Immature natural killer cell (primary cell): ENCODE results near the gene TOMT. TPM values are rescaled to one million over a fixed set of nuclear protein-coding genes. Genes with fewer than 3 reads are reported as not detected.
A peak's percentile ranks its signal among the peaks of the same experiment; 100 is the strongest.
"Not testable (repeated sequence)": the region's sequence is repeated elsewhere in the genome, so short reads cannot be mapped to it uniquely, and the experiment has no call there.

Experiments used
- DNase-seq, 3 donors: peaks; one replicate each; pipeline ENCODE4 v3.0.0; 2022; ENCODE audit warnings: mixed read lengths in 1 of 3
- H3K27ac Mint-ChIP-seq, 6 donors: one replicate each; pipeline ENCODE4 v1.8.0; 2020; ENCODE audit warnings: mixed read lengths in 6 of 6, mild to moderate bottlenecking in 5 of 6, inconsistent platforms in 4 of 6, moderate library complexity in 3 of 6
- H3K27me3 Mint-ChIP-seq, 3 donors: one replicate each; pipeline ENCODE4 v1.8.0; 2020 to 2021; ENCODE audit warnings: low read depth in 3 of 3, mild to moderate bottlenecking in 3 of 3, mixed read lengths in 3 of 3, moderate library complexity in 3 of 3, inconsistent platforms in 1 of 3
- H3K36me3 Mint-ChIP-seq, 3 donors: one replicate each; pipeline ENCODE4 v1.8.0; 2020; ENCODE audit warnings: mixed read lengths in 3 of 3, inconsistent platforms in 2 of 3, mild to moderate bottlenecking in 2 of 3
- H3K4me1 Mint-ChIP-seq, 2 donors: one replicate each; pipeline ENCODE4 v1.8.0; 2020; ENCODE audit warnings: inconsistent platforms in 2 of 2, mild to moderate bottlenecking in 2 of 2, mixed read lengths in 2 of 2, moderate library complexity in 1 of 2
- H3K4me3 Mint-ChIP-seq, 5 donors: one replicate each; pipeline ENCODE4 v1.8.0; 2020; ENCODE audit warnings: mild to moderate bottlenecking in 5 of 5, mixed read lengths in 5 of 5, inconsistent platforms in 3 of 5, moderate library complexity in 3 of 5
- H3K9me3 Mint-ChIP-seq, 6 donors: one replicate each; pipeline ENCODE4 v1.8.0; 2020; ENCODE audit warnings: mild to moderate bottlenecking in 6 of 6, mixed read lengths in 6 of 6, inconsistent platforms in 4 of 6, moderate library complexity in 3 of 6
- polyA plus RNA-seq, 3 donors: library from polyadenylated mRNA; unstranded; fragments of 300-500 nt; fragmentation: Illumina TruSeq; gene quantifications; one replicate each; pipeline ENCODE4 v1.2.3, GENCODE V29; 2021

Gene TOMT
- polyA plus RNA-seq, 3 donors from 2014 or later: not detected

- Mint-ChIP-seq H3K36me3 (peaks cover 0 to 3% (median 0%) of the 10 kb centered on the region in 3 donors), H3K4me3 (no peak overlapping the region), H3K4me1 (no peaks in the 10 kb centered on the region), H3K9me3 (no peaks in the 10 kb centered on the region), H3K27ac (no peak overlapping the region), H3K27me3 (peaks cover 0 to 20% (median 2%) of the 10 kb centered on the region in 3 donors)
- no peak for DNase-seq
Observed at GRCh38 chr11:72120930-72121329, 15.2 kb downstream of the TOMT start.

- H3K4me1 Mint-ChIP-seq: no peaks in the 10 kb centered on the region
- peaks cover 0 to 3% (median under 1%) of the 10 kb centered on the region in 3 donors for H3K36me3 Mint-ChIP-seq
- DNase-seq: no peak
- no peak overlapping the region for H3K4me3 Mint-ChIP-seq
- peaks cover 0 to under 1% (median 0%) of the 10 kb centered on the region in 6 donors for H3K9me3 Mint-ChIP-seq
- H3K27me3 Mint-ChIP-seq: peaks cover 0 to 17% (median 0%) of the 10 kb centered on the region in 3 donors
- H3K27ac Mint-ChIP-seq: no peak overlapping the region
Observed at GRCh38 chr11:72122607-72123006, 16.9 kb downstream of the TOMT start.

GRCh38 chr11:72123117-72123653 is 17.5 kb downstream of the TOMT start:
- no peak for DNase-seq
- H3K4me1 Mint-ChIP-seq: no peaks in the 10 kb centered on the region
- H3K36me3 Mint-ChIP-seq: peaks cover 0 to 4% (median 3%) of the 10 kb centered on the region in 3 donors
- no peak overlapping the region for H3K27ac Mint-ChIP-seq
- H3K9me3 Mint-ChIP-seq: peaks cover 0 to 4% (median 0%) of the 10 kb centered on the region in 6 donors
- H3K4me3 Mint-ChIP-seq: no peak overlapping the region
- H3K27me3 Mint-ChIP-seq: peaks cover 0 to 16% (median 0%) of the 10 kb centered on the region in 3 donors

- Mint-ChIP-seq H3K36me3 (peaks cover 5 to 9% (median 9%) of the 10 kb centered on the region in 3 donors), H3K4me1 (no peaks in the 10 kb centered on the region), H3K4me3 (no peak overlapping the region), H3K27me3 (peaks cover under 1 to 11% (median 2%) of the 10 kb centered on the region in 3 donors), H3K27ac (no peak overlapping the region), H3K9me3 (peaks cover 0 to 10% (median 3%) of the 10 kb centered on the region in 6 donors)
- DNase-seq: no peak
Observed at GRCh38 chr11:72124046-72124445, 18.3 kb downstream of the TOMT start.

- no peaks in the 10 kb centered on the region for H3K4me1 Mint-ChIP-seq
- no peak overlapping the region for H3K27ac Mint-ChIP-seq
- H3K4me3 Mint-ChIP-seq: no peak overlapping the region
- peaks cover 7 to 9% (median 9%) of the 10 kb centered on the region in 3 donors for H3K36me3 Mint-ChIP-seq
- H3K9me3 Mint-ChIP-seq: peaks cover 0 to 12% (median 4%) of the 10 kb centered on the region in 6 donors
- no peak for DNase-seq
- peaks cover 2 to 6% (median 4%) of the 10 kb centered on the region in 3 donors for H3K27me3 Mint-ChIP-seq
Observed at GRCh38 chr11:72125956-72126355, 20.2 kb downstream of the TOMT start.

- peaks cover 2 to 6% (median 4%) of the 10 kb centered on the region in 3 donors for H3K27me3 Mint-ChIP-seq
Observed at GRCh38 chr11:72127923-72128322, 22.2 kb downstream of the TOMT start.

GRCh38 chr11:72129381-72129780 is 23.7 kb downstream of the TOMT start:
- H3K27ac Mint-ChIP-seq: peak overlapping the region in 1 of 6 donors; percentile 31
- H3K4me1 Mint-ChIP-seq: no peaks in the 10 kb centered on the region

More at GRCh38 chr11:72127923-72128322, 22.2 kb downstream of the TOMT start:
- Mint-ChIP-seq H3K4me3 (no peak overlapping the region), H3K4me1 (no peaks in the 10 kb centered on the region), H3K36me3 (peaks cover 7 to 9% (median 7%) of the 10 kb centered on the region in 3 donors), H3K27ac (no peak overlapping the region), H3K9me3 (peaks cover 0 to 12% (median 4%) of the 10 kb centered on the region in 6 donors)
- no peak for DNase-seq

GRCh38 chr11:72132646-72133045 is 26.9 kb downstream of the TOMT start:
- Mint-ChIP-seq H3K36me3 (peaks cover 7 to 8% (median 7%) of the 10 kb centered on the region in 3 donors), H3K9me3 (peaks cover 0 to 12% (median 4%) of the 10 kb centered on the region in 6 donors), H3K27ac (no peak overlapping the region), H3K4me3 (no peak overlapping the region), H3K27me3 (peaks cover 3 to 5% (median 4%) of the 10 kb centered on the region in 3 donors), H3K4me1 (no peaks in the 10 kb centered on the region)
- DNase-seq: no peak

More at GRCh38 chr11:72129381-72129780, 23.7 kb downstream of the TOMT start:
- peaks cover 0 to 12% (median 4%) of the 10 kb centered on the region in 6 donors for H3K9me3 Mint-ChIP-seq
- no peak for DNase-seq
- peaks cover 2 to 6% (median 4%) of the 10 kb centered on the region in 3 donors for H3K27me3 Mint-ChIP-seq
- H3K36me3 Mint-ChIP-seq: peaks cover 7 to 9% (median 7%) of the 10 kb centered on the region in 3 donors
- no peak overlapping the region for H3K4me3 Mint-ChIP-seq

- not testable (repeated sequence) for H3K27ac Mint-ChIP-seq, H3K4me1 Mint-ChIP-seq, DNase-seq, H3K4me3 Mint-ChIP-seq, H3K36me3 Mint-ChIP-seq, H3K27me3 Mint-ChIP-seq, H3K9me3 Mint-ChIP-seq
Observed at GRCh38 chr11:72135473-72135872, 29.7 kb downstream of the TOMT start, which contains the start of gene FOLR3. FOLR3 (plus strand) TSS chr11:72135725; CDS start chr11:72135953, 228 bp downstream.

GRCh38 chr11:72135891-72136683 is 30.4 kb downstream of the TOMT start:
- Mint-ChIP-seq H3K9me3 (no peaks in the 10 kb centered on the region), H3K36me3 (no peaks in the 10 kb centered on the region), H3K27me3 (peaks cover 0 to 2% (median 1%) of the 10 kb centered on the region in 3 donors), H3K4me3 (no peak overlapping the region), H3K27ac (no peak overlapping the region), H3K4me1 (no peaks in the 10 kb centered on the region)
- no peak for DNase-seq

- Mint-ChIP-seq H3K27ac (no peak overlapping the region), H3K27me3 (peaks cover 0 to 7% (median 1%) of the 10 kb centered on the region in 3 donors)
Observed at GRCh38 chr11:72136684-72137262, 31.0 kb downstream of the TOMT start.

GRCh38 chr11:72138821-72139390 is 33.2 kb downstream of the TOMT start:
- no peak overlapping the region for H3K27ac Mint-ChIP-seq
- peaks cover 0 to 8% (median 1%) of the 10 kb centered on the region in 3 donors for H3K27me3 Mint-ChIP-seq
- H3K36me3 Mint-ChIP-seq: no peaks in the 10 kb centered on the region
- no peak overlapping the region for H3K4me3 Mint-ChIP-seq
- H3K4me1 Mint-ChIP-seq: no peaks in the 10 kb centered on the region
- no peaks in the 10 kb centered on the region for H3K9me3 Mint-ChIP-seq
- no peak for DNase-seq

More at GRCh38 chr11:72136684-72137262, 31.0 kb downstream of the TOMT start:
- Mint-ChIP-seq H3K4me1 (no peaks in the 10 kb centered on the region), H3K36me3 (no peaks in the 10 kb centered on the region), H3K4me3 (no peak overlapping the region), H3K9me3 (no peaks in the 10 kb centered on the region)
- DNase-seq: no peak

GRCh38 chr11:72139500-72139899 is 33.8 kb downstream of the TOMT start:
- Mint-ChIP-seq H3K27ac (no peak overlapping the region), H3K4me3 (no peak overlapping the region), H3K4me1 (no peaks in the 10 kb centered on the region), H3K9me3 (no peaks in the 10 kb centered on the region), H3K36me3 (no peaks in the 10 kb centered on the region), H3K27me3 (peaks cover 0 to 8% (median 1%) of the 10 kb centered on the region in 3 donors)
- DNase-seq: no peak
